ENCODE measurements around the gene PRKCA.

- TF ChIP-seq, protein P1, sequence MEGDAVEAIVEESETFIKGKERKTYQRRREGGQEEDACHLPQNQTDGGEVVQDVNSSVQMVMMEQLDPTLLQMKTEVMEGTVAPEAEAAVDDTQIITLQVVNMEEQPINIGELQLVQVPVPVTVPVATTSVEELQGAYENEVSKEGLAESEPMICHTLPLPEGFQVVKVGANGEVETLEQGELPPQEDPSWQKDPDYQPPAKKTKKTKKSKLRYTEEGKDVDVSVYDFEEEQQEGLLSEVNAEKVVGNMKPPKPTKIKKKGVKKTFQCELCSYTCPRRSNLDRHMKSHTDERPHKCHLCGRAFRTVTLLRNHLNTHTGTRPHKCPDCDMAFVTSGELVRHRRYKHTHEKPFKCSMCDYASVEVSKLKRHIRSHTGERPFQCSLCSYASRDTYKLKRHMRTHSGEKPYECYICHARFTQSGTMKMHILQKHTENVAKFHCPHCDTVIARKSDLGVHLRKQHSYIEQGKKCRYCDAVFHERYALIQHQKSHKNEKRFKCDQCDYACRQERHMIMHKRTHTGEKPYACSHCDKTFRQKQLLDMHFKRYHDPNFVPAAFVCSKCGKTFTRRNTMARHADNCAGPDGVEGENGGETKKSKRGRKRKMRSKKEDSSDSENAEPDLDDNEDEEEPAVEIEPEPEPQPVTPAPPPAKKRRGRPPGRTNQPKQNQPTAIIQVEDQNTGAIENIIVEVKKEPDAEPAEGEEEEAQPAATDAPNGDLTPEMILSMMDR (IDR thresholded peaks at IDR 0.05 in 2 of 3, conservative IDR thresholded peaks at IDR 0.05 in 1 of 3; ENCODE audit: control insufficient read depth in 2 of 3, extremely low read depth in 1 of 3, insufficient read depth in 1 of 3, low read depth in 3 of 3, low read length in 3 of 3): no peak
- TF ChIP-seq POLR2AphosphoS5 (IDR thresholded peaks at IDR 0.05; ENCODE audit: low read length): no peak
- TF ChIP-seq EZH2 (IDR thresholded peaks at IDR 0.05; ENCODE audit: borderline replicate concordance, control insufficient read depth, low read depth, low read length): no peak
- no peak for TF ChIP-seq ZNF384 (IDR thresholded peaks at IDR 0.05; ENCODE audit: borderline replicate concordance, low read depth, low read length)
- no peak for TF ChIP-seq JUND (IDR thresholded peaks at IDR 0.05; ENCODE audit: low read depth, low read length)
Observed at GRCh38 chr17:66584927-66585326, 282.5 kb downstream of the PRKCA start.

Data from GM12878 (cell line).